GM12891 (cell line): Measurements from ENCODE around the gene SLC22A31.

Source experiments
- POLR2A ChIP-seq: IDR thresholded peaks from 2 replicates; pipeline ENCODE4 v1.6.1; 2011; ENCODE audit warnings: low read depth, low read length, control low read depth
- POLR2AphosphoS5 ChIP-seq: IDR thresholded peaks from 2 replicates; pipeline ENCODE4 v1.6.1; 2011; ENCODE audit warnings: low read depth, low read length, control low read depth

DNA sequence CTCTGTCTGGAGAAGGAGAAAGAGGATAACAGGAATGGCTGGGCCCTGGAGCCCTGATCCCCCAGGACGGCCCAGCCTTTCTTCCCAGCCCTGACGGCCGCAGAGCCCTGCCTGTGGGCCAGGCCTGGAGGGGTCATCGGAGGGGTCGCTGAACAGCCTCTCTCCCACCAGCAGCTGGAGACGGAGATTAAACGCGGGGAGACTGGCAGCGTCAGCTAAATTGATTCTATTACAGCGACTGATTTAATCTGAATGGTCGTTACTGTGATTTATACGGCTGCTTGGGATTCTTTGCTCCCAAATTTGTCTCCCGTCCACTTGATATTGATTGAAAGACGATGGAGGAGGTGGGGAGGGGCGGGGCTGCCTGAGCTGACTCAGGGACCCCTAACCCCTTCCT is 35.9 kb downstream of the SLC22A31 start:
- TF ChIP-seq POLR2AphosphoS5 (no peak), POLR2A (no peak)
